Colonic mucosa (tissue), 4 donors: ENCODE data around the gene DAPK1. TPM values are rescaled to one million over a fixed set of nuclear protein-coding genes. Genes with fewer than 3 reads are reported as not detected.
A peak's percentile ranks its signal among the peaks of the same experiment; 100 is the strongest.

Source experiments
- DNase-seq: peaks from one replicate; pipeline ENCODE4 v3.0.0-alpha.2; 2020
- H3K27ac ChIP-seq: fragments of 200-600 bp; one replicate; pipeline ENCODE4 v1.8.0; 2021
- H3K27me3 ChIP-seq: fragments of 200-600 bp; one replicate; pipeline ENCODE4 v1.8.0; 2021
- H3K36me3 ChIP-seq: fragments of 200-600 bp; one replicate; pipeline ENCODE4 v1.8.0; 2021
- H3K4me1 ChIP-seq: fragments of 200-600 bp; one replicate; pipeline ENCODE4 v1.8.0; 2021; ENCODE audit warnings: mild to moderate bottlenecking
- H3K4me3 ChIP-seq: fragments of 200-600 bp; one replicate; pipeline ENCODE4 v1.8.0; 2021
- H3K9ac ChIP-seq, 2 donors: one replicate each; pipeline ENCODE4 v1.7.0; 2013; ENCODE audit warnings: control low read depth in 2 of 2, low read depth in 2 of 2, low read length in 2 of 2
- H3K9me3 ChIP-seq: fragments of 200-600 bp; one replicate; pipeline ENCODE4 v1.8.0; 2021
- intact Hi-C: fragments of 100-400 bp; cut with DNase I; formaldehyde crosslinking; loops from one replicate; pipeline ENCODE4 v1.14.1; 2022
- total RNA-seq, 2 donors: library from RNA; stranded (reverse); fragmentation: NEBNext Ultra II Directional in 1 of 2; extraction: Animal tissue kit (Norgen Biotek cat#: 25700) in 1 of 2; gene quantifications; one replicate each; pipeline ENCODE4 v1.2.1, GENCODE V29; 2021
- TF ChIP-seq, protein P1 (sequence below): fragments of 200-600 bp; IDR thresholded peaks from one replicate; pipeline ENCODE4 v1.8.0; 2022; ENCODE audit warnings: antibody characterized with exemption, mild to moderate bottlenecking
- donor health status: healthy.
- donor health status: DM: no; HTN: no; CAD: no.
- donor health status: DM: no; HTN: no; CAD: no.

DAPK1 gene
- total RNA-seq, 2 donors from 2014 or later = 7.9 to 17.5 TPM

DNA sequence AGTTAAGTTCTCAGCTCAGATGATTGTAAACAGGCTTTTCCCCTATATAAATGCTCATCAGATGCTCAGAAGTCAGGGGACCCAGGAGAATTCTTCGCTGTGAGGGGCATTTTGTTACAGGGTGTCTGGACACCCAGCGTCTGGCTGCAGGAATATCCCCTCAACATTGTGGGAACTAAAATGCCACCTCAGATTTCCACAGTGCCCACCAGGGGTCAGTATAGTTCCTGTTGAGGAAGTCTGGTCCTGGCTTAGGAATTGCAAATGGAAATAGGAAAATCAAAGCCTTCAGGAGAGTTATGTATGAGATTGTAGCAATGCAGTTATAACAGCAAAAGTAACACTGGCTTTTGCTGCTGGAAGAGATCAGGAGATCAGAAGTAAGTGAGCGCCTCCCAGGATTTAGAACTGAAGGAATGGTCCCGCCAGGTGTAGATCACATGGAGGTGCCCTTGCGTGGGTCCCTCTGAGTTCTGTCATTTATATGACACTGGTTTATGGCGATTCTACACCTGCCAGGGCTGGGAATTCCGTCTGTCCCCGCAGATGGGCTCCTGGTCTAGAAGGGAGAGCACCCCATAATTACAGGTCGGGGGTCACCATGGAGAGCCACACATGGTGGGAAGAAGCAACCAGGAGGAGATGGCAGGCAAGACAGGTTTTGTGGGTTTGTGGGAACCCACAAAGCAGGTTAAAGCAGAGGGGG, 181.1 kb downstream of the DAPK1 start:
- Histone ChIP-seq H3K27me3 (no peaks in the 10 kb centered on the region), H3K27ac (no peak overlapping the region), H3K4me3 (no peak overlapping the region), H3K4me1 (no peaks in the 10 kb centered on the region), H3K36me3 (no peaks in the 10 kb centered on the region), H3K9ac (no peak overlapping the region), H3K9me3 (no peaks in the 10 kb centered on the region)
- intact Hi-C loops = loop anchor here (5.0 kb wide), 2 partner anchors 133 to 1323 kb away; no protein-coding TSS in a partner anchor
- TF ChIP-seq, protein P1, sequence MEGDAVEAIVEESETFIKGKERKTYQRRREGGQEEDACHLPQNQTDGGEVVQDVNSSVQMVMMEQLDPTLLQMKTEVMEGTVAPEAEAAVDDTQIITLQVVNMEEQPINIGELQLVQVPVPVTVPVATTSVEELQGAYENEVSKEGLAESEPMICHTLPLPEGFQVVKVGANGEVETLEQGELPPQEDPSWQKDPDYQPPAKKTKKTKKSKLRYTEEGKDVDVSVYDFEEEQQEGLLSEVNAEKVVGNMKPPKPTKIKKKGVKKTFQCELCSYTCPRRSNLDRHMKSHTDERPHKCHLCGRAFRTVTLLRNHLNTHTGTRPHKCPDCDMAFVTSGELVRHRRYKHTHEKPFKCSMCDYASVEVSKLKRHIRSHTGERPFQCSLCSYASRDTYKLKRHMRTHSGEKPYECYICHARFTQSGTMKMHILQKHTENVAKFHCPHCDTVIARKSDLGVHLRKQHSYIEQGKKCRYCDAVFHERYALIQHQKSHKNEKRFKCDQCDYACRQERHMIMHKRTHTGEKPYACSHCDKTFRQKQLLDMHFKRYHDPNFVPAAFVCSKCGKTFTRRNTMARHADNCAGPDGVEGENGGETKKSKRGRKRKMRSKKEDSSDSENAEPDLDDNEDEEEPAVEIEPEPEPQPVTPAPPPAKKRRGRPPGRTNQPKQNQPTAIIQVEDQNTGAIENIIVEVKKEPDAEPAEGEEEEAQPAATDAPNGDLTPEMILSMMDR = peak; percentile 71
- peak; percentile 66 for DNase-seq

DNA sequence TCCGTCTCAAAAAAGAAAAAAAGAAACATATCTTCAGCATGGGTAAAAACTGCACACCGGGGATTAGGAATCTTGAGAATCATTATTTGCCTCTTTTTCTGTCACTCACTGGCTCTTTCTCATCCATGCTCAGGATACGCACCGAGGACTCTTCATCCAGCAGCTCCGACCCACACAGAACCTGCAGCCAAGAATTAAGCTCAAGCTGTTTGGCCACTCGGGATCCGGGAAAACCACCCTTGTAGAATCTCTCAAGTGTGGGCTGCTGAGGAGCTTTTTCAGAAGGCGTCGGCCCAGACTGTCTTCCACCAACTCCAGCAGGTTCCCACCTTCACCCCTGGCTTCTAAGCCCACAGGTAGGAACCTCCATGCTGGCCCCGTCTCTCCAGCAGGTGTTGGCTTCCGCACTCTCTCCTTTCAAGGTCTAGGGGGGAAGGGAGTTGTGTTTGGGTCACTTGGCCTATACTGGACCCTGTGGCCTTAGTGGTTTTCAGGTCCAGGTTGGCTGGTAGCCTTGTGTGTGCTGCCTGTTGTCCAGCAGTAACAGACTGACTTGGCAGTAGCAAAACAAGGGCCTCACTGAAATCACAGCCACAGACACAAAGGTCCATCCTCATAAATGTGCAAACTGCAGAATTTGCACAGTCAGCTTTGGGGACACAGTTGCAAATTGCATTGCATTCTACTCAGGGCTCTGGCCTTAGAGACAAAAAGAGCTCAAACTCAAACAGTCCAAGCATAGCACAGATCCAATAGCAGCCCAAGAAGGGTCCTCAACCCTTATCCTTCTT, 183.8 kb downstream of the DAPK1 start:
- TF ChIP-seq, protein P1 = no peak
- intact Hi-C loops = loop anchor here (5.0 to 10.0 kb wide), 2 partner anchors 203 to 361 kb away; partner anchors contain the start of gene SPATA31E1
- Histone ChIP-seq H3K4me3 (no peak overlapping the region), H3K9ac (no peak overlapping the region), H3K9me3 (no peaks in the 10 kb centered on the region), H3K4me1 (no peaks in the 10 kb centered on the region), H3K36me3 (no peaks in the 10 kb centered on the region), H3K27ac (no peak overlapping the region), H3K27me3 (no peaks in the 10 kb centered on the region)
- DNase-seq = no peak

DNA sequence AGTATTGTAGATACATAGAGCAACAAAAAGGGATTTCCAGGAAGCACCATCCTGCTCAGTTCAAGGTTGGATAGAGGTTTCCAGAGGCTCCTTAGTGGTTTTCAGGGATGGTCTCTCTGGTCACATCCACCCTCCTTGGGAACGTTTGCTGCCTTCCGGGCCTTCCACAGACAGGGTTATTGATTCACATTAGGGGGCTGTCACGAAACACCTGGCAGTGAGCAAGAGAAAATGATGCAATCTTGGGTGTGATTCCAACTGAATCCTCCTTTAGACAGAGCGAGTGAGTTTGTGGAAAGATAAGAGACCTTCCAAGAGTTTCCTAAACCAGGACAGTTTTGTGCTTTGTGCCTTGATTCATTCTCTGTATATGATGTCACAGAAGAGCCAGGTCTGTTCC, 184.4 kb downstream of the DAPK1 start:
- H3K27me3 ChIP-seq = no peaks in the 10 kb centered on the region
- no peak overlapping the region for H3K27ac ChIP-seq
- H3K4me3 ChIP-seq = no peak overlapping the region
- TF ChIP-seq, protein P1 = no peak
- no peak overlapping the region for H3K9ac ChIP-seq
- DNase-seq = no peak
- H3K9me3 ChIP-seq = no peaks in the 10 kb centered on the region
- no peaks in the 10 kb centered on the region for H3K36me3 ChIP-seq
- intact Hi-C loops = loop anchor here (5.0 to 10.0 kb wide), 2 partner anchors 203 to 360 kb away; partner anchors contain the start of gene SPATA31E1
- no peaks in the 10 kb centered on the region for H3K4me1 ChIP-seq

DNA sequence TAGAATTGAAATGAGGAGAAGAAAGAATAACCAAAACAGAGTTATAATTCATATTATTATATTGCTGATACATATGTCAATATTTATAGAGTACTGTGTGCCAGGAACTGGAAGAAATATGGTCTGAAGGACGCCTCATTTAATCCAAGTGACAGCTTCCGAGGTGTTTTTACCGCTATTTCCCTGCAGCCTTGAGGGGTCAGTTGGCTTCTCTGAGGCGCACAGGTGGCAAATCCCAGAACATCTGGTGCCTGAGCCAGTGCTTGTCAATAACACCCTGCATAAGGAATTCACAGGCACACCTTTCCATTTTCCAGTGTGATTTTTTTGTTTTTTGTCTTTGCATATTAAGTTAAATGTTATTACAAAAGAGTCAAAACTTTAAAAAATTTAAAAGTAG, 185.0 kb downstream of the DAPK1 start:
- TF ChIP-seq, protein P1 = no peak
- Histone ChIP-seq H3K4me3 (no peak overlapping the region), H3K9me3 (no peaks in the 10 kb centered on the region), H3K9ac (no peak overlapping the region), H3K27ac (no peak overlapping the region), H3K36me3 (no peaks in the 10 kb centered on the region), H3K4me1 (no peaks in the 10 kb centered on the region), H3K27me3 (no peaks in the 10 kb centered on the region)
- DNase-seq = no peak
- intact Hi-C loops = loop anchor here (5.0 to 10.0 kb wide), 2 partner anchors 202 to 360 kb away; partner anchors contain the start of gene SPATA31E1

DNA sequence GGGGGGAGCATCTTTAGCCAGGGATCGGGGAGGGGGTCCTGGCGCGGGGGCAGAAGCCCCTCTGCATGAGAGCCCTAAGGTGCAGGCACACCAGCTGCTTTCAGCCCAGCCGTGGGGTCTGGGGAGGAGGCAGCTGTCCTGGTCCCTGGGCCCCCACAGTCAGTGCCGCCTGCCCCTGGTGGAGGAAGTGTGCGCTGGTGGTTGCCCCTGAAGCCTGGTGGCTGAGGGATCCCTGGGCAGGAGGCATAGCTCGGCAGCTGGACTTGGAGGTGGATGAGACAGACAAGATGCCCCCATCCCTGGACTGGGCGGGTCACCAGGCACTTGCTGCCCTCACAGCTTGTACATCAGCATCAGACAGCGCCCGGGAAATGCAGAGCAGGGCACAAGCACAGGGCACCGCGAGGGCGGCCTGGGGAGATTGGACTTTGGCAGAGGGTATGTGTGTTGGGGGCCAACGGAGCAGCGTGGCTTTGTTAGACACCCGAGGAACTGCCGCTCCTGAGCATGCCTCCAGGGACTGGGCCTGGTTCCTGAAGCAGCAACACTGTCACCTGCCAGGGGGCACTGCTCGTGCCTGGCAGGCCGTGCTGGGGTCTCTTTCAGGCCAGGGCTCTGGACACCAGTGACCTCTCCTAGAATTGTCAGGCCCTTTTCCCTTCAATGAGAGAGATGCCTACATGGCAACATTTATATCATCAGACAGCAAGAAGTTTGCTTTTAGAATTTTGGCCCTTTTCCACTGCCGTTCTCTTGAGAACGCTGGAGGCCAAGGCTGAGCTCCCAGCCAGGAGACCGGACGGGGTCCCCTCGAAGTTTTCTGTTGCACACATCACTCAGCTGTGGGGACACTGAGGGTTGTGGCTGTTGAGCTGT, 186.3 kb downstream of the DAPK1 start:
- intact Hi-C loops = loop anchor here (5.0 to 10.0 kb wide), 2 partner anchors 201 to 358 kb away; partner anchors contain the start of gene SPATA31E1
- no peak overlapping the region for H3K27ac ChIP-seq
- TF ChIP-seq, protein P1 = no peak

More for the DNA sequence above, 186.3 kb downstream of the DAPK1 start:
- Histone ChIP-seq H3K27me3 (no peaks in the 10 kb centered on the region), H3K4me3 (no peak overlapping the region), H3K9me3 (no peaks in the 10 kb centered on the region), H3K4me1 (no peaks in the 10 kb centered on the region), H3K9ac (no peak overlapping the region), H3K36me3 (no peaks in the 10 kb centered on the region)
- DNase-seq = no peak
